DOHH2 (cell line): ENCODE data around the gene APBB3.

Experiments
- CTCF ChIP-seq: fragments of 200-600 bp; sonication (generic); IDR thresholded peaks from one replicate; pipeline ENCODE4 v1.5.1; 2014; ENCODE audit warnings: antibody characterized with exemption, mild to moderate bottlenecking, low read depth, low read length; ENCODE audit not compliant: poor library complexity, severe bottlenecking
- EZH2phosphoT487 ChIP-seq: fragments of 200-600 bp; sonication (generic); IDR thresholded peaks from 2 replicates; pipeline ENCODE4 v1.6.1; 2017; ENCODE audit warnings: borderline replicate concordance, mild to moderate bottlenecking, antibody characterized with exemption, low read length, moderate library complexity, mixed read lengths

DNA sequence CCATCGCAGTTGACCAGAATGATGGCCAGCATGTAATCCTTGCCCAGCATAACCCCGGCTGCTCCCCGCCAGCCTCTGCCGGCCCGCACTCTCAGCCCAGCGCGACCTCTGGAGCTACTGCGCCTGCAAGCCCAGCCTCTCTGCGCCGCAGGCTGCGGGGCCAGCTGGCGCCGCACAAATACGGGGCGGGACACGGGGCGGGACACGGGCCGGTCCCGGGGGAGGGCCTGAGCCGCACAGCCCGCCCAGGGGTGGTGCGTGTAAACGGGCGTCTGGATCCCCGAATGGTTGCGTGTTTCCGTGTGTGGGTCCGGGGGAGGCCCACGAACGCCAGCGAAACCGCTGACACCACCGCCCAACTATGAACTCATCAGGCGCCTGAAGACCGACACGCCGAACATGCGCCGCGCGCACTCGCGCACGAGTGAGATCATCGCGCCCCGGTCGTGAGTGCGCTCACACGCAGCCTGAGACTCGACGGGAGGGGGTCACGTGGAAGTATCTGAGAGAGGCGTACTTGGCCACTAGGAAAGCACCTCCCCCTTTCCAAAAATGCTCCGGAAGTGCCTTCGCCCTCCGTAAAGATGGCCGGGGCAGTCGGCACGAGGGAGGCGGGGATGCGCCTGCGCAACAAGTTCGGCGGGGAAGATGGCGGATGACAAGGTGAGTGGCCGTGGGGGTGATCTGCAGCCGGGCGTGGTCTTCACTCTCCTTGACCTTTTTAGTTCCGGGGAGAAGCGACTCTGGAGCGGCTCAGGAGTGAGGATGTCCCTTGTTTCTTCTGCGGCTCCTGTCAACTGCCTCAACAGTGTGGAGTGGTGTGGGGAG lies at the start of gene APBB3, which contains the start of gene SLC35A4:
- TF ChIP-seq CTCF, result no peak
- TF ChIP-seq EZH2phosphoT487, result no peak
